NCI-H2081 (cell line): ENCODE measurements around the gene IFITM10.

Source experiments
- DNase-seq, 2 experiments: peaks; one replicate each; lab custom pipeline; 2025; lab: John Stamatoyannopoulos, UW

The IFITM10 gene

DNA sequence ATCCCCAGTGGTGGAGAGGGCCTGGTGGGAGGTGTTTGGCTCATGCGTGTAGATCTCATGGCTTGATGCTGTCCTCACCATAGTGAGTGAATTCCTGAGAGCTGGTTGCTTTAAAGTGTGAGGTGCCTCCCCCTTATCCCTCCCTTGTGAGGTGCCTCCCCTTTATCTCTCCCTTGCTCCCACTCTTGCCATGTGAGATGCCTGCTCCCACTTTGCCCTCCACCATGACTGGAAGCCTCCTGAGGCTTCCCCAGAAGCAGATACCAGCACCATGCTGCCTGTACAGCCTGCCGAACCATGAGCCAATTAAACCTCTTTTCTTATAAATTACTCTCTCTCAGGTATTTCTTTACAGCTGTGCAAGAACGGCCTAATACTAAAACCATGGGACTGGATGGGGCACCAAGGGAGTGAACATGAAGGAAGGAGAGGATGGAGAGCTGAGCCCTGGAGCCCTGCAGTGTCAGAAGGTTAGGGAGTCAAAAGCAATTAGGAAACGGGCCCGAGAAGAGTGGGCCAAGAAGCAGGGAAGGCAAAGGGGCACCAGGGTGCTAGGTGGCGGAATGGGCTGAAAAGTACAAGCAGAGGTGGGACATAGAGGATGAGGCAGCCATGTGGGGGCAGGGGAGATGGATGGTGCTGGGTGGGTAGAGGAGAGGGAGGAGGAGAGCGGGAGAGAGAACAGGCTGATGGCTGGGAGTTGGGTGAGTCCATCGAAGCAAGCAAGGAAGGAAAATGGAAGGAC is 9.4 kb downstream of the IFITM10 start:
- DNase-seq, result no peak

DNA sequence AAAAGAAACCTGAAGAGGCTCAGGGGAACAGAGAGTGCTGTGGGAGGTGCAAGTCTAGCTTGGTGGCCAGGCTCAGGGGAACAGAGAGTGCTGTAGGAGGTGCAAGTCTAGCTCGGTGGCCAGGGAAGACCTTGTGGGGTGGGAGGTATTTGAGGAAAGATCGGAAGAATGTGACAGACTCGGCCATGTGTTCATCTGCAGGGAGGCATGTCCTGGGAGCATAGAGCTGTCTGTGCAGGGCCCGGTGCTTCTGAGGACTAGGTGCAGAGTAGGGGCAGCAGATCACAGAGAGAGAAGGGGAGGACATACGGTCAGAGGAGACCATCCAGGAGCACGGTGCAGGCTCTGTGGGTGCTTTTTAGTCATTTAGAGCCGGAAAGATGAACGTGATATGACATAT is 10.8 kb downstream of the IFITM10 start:
- DNase-seq, result no peak

DNA sequence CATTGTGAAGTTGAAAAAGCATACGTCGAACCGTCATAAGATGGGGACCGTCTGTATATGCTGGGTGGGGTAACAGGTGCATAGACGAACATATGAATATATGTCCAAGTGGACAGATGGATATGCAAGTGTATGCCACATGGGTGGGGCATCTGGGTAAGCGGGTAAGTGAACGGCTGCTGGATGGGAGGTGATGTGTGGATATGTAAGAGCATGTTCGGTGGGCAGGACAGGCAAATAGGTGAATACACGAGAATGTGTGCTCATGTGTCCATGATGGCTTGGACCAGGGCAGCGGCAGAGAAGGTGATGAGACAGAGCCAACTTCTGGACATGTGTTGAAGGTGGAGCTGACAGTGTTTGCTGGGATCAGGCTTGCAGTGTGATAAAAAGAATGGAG is 12.0 kb downstream of the IFITM10 start:
- no peak for DNase-seq

DNA sequence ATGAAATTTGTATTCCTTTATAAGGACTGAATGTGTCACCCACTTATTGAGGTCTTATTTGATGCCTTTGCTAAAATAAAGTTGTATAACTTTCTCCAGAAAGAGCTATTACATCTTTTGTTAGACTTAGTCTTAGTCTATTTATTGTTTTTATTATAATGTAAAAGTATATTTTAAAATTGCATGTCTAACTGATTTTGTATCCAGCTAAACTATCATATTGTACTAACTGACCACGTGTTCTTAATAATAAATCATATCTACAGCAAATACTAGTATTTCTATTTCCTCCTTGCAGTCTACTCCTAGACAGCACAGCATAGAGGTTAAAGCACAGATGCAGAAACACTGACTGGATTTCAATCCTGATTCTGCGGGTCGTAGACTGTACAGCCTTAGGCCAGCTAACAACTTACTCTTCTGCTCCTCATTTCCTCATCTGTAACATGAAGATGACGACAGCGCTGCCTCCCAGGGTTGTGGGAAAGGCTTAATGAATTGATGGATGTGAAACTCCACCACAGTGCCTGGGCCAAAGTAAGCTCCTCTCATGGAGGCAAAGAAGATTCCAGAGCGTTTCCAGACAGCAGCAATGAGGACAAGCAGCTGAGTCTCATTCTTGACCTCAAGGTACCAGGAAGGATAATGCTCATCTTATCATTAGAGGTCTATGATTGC is 13.2 kb downstream of the IFITM10 start:
- DNase-seq, result no peak

DNA sequence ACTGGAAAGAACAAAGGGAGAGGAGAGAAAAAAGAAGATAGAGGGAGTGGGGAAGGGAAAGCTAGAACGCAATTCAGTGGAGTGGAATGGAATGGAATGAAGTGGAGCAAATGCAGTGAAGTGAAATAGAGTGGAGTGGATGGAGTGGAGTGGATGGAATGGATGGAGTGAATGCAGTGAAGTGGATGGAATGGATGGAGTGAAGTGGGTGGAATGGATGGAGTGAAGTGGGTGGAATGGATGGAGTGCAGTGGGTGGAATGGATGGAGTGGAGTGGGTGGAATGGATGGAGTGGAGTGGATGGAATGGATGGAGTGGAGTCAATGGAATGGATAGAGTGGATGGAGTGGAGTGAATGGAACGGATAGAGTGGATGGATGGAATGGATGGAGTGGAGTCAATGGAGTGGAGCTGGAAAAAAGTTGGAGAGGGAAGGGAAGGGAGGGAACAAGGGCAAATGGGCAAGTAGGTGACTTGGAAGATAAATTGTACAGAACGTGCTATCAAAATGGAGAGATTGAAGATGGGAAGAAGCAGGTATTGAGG is 13.9 kb downstream of the IFITM10 start:
- DNase-seq, result no peak

DNA sequence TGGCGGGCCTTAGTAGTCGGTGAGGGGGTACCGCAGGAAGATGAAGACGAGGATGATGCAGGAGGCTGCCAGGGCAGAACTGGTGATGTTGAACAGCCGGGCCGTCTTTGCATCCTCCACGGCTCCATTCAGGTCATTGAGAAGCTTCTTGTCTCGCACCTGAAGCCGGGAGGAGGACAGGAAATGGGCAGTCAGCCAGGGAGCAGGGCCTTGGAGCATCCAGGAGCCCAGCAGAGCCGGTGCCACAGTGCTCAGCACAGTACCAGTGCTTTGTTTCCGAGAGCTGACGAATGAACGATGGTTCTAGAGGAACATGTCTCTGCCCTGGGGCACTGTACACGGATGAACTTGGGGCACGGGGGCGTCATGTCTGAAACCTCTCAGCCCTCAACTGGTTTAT is 15.1 kb downstream of the IFITM10 start:
- DNase-seq, result no peak

DNA sequence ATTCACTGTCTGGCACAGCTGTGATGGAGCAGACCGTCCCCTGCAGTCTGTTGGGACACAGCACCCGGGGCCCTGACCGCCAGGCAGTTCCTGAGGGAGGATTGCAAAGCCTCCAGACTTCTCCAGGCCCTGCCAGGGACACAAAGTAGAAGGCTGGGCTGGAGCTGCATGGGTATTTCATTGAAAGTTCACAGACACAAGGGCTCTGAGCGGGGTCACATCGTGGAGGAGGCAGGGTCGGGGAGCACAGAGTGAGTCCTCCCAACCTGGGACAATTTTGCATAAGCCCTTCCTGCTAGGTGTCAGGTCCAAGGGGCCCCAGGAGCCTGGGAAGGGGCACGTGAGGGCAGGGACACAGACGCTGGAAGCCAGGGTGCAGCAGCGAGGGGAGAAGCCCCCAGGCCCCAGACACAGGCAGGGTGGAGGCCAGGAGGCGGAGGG is 15.7 kb downstream of the IFITM10 start:
- DNase-seq, result no peak

DNA sequence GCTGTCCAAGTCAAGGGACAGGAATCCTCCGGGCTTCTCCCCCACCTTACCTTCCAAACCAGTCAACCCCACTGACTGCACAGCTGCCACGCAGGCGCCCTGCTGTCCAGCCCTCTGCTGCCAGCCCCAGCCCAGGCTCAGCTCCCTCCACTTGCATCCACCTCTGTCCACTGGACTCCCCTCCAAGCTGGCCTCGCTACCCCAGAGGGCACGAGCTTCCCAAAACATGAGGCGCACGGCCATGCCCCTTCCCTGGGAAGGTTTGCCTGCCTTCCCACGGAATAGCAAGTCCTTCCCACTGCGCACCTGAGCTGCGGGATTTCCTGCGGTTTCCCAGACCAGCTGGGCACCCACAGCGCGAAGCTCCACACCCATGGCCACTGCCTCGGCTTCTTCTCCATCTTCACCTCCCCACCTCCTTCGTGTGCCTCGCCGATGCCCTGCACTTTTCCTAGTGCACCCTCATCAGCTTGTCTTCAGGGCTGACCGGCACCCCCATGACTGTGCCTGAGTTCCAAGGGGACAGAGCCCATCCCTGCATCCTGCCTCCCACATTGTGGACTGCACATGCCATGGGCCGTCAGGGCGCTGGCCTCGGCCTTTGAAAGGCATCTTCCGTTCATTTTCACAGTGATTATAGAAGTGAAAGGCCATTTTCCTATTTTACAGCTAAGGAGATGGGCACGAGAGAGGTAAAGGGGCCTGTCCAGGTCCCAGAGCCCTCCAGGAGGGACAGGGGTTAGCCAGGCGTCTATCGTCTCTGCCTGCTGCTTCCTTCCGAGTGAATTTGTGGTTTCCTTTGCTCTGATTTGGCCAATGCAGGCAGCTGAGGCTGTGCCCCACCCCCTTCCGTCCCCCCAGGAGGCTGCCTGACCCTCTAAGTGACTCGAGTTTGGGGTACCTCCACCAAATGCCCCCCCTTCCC is 16.4 kb downstream of the IFITM10 start:
- DNase-seq, result no peak

DNA sequence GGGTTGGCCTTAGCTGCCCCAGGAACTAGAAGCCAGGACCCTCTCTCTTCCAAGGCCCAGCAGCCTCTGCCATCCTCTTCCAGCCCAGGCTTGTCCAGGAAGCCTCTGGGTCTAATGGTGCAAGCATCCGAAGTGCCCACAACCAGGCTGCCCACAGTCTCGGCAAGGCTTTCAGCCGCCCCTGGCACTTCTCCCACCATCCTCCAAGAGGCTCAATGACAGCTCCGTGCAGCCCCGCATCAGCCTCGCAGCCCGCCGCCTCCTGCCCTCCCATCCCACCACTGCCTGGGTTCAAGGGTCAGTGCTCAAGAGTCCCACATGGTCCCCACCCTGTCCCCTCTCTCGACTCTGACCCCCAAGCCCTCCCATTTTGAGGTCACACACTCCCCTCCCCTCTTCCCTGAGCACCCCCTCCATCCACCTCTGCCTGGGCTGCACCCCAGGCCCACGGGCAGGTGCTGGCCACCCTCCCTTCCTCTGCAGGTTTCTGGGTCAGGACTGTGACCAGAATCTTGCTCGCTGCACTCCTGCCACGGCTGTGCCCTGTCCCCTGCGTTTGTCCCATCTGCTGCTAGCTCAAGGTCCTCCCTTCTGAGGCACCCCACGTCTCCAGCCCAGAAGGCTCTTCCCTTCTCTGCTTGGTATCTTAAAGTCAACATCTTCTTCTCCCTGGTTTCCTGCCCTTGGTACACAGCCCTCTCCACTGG is 17.2 kb downstream of the IFITM10 start:
- no peak for DNase-seq

DNA sequence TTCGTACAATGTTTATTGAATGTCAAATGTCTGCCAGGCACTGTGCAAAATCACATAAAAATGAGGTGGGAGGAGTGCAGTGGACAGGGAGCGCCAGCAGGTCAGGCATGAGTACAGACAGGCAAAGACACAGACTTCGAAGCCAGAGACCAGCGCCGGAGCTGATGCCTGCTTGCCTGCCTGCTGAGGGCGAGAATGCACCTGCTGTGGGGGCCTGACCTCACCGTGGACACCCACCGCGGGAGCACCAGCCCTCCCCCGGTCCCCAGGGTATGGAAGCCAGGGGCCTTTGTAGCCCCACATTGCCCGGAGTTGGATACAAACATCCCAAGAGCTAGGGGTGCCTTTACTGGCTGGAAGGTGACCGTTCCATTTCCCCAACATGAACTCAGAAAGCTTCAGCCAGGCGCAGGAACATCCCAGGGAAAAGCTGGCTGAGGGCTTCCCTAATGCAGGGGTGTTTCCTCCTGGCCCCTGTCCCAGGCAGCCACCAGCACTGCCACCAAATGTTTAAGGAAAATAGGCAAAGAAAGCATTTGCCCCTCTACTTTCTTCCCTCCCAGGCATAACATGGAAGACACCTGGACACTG is 17.9 kb downstream of the IFITM10 start:
- no peak for DNase-seq

DNA sequence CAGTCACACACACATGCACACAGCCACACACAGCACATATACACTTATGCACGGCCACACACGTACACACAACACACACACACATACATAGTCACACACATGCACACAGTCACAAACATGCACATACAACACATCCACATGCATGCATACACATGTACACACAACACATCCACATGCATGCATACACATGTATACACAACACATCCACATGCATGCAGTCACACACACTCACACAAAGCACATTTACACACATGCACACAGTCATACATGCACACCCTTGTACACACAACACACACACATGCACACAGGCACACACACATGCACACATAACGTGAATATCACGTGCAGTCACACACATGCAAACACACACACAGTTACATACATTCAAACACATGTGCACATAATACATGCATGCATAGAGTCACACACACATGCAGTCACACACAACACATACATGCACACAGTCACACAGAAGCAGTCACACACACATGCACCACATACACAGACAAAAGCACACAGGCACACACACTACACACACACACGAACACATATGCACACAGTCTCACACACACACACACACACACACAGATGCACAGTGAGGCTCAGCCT is 18.8 kb downstream of the IFITM10 start:
- DNase-seq, result no peak

DNA sequence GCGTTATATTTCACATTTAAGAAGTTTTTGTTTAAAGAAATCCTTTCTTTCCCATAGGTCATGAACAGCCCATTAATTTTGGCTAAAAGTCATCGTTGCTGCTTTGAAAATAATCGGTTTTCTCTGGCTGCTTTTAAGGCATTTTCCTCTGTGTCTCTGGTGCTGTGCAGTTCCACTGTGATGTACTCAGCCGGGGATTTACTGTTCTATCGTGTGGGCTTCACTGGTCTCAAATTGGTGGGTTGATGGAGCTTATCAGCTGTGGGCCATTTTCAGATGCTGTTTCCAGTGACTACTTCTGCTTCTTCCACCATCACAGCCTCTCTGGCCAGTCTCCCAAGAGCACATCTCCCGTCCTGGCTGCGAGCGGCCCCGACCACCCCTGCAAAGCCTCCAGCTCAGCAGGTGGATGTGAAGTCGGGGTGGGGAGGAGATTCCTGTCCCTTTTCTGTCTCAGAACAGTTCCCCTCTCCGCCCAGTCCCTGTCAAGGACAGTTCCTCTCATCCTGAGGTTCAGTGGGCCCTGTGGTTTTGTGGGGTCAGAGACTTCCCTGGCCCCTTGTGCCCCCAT is 20.3 kb downstream of the IFITM10 start:
- no peak for DNase-seq

DNA sequence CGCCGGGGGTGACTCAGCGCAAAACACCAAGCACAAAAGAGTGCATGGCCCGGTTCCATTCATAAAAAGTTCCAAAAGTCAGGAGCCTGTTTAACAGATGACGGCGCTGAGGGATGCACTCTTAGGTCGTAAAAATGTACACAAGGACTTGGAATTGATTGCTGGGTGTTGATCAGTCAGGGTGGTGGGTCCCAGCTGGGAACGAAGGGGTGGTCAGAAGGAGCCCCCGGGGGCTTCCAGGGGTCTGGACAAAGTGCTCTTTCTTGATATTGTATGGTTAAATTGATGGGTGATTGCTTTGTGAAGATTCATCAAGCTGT is 20.7 kb downstream of the IFITM10 start:
- no peak for DNase-seq

DNA sequence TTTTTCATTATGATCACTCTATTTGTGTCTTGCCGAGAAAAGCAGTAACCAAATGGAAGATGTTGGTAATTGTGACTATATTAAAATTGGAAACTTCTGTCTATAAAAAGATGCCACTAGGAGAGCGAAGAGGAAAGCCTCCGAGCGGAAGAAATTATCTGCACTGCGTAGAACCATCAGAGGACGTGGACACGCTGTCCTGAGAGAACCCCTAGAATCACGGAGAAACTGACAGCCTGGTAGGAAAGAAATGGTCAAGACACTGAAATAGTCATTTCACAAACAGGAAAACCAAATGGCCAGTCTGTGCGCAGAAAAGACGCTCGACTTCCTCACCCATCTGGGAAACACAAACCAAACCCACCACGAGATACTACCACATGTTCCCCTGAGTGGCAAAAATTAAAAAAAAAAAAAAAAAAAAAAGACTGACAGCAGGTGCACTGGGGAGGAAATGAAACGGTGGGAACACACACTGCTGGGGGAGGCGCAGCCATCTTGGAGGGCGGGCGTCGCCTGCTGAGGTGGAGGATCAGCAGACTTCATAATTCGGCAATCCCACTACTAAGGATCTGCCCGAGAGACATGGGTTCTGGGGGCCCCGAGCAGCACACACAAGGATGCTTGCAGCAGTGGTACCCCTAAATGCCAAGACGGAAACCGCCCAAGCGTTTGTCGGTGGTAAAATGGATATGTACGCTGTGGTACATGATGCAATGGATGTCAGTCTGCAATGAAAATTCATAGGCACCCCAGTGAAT is 21.3 kb downstream of the IFITM10 start:
- DNase-seq, result no peak

DNA sequence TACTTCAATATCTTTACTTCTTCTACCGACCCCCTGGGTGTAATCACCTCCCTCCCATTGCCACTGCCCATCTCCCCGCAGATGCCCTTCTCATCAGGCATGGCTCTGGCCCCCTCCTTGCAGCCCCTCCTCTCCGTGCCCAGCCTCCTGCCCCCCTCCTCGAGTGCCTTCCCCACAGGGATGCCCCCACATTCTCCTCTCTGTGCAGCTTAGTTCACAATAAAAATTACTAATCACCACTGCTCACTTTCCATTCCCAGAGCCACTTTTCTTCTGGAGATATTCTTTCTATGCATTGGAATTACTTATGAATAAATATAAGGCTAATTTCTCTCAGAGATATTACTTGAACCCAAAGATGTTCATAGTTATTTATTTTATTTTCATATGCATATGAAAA is 22.1 kb downstream of the IFITM10 start:
- DNase-seq, result no peak

DNA sequence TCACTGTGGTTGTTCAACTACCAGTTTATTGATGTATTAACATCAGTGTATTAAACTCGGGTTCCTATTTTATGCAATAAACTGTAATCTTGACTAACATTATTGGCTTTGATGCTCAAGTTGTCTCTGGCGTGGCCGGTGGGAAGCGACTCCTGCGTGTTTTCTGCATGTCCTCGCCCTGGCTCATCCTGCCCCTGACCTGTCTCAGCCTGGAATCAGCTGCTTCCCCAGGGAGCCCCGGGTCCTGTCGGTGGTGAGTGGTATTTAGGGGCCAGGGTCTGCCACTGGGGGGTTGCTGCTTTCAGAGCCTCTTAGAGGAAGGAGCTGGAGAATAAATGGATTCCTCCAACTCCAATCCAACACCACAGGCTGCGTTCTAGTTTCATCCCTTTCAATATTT is 22.5 kb downstream of the IFITM10 start:
- DNase-seq, result no peak

DNA sequence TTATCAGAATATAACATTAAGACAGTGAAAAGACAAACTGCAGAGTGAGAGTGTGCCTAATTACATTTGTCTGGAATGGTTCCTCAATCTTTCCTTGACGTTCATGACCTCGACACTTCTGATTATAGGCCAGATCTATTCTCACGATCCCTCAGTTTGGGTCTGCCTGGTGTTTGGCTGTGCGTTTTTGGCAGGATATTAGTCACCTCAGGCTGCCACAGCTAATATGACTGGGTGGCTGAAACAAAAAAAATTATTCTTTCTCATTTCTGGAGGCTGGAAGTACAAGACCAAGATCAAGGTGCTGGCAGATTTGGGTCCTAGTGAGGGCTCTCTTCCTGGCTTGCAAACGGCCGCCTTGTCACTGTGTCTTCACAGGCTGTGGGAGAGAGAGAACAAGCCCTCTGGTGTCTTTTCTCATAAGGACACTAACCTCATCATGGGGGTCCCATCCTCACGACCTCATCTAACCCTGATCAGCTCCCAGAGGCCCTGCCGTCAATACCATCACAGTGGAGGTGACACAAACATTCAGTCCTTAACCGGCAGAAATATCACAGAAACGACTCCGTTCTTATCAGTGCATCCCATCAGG is 23.2 kb downstream of the IFITM10 start:
- no peak for DNase-seq

DNA sequence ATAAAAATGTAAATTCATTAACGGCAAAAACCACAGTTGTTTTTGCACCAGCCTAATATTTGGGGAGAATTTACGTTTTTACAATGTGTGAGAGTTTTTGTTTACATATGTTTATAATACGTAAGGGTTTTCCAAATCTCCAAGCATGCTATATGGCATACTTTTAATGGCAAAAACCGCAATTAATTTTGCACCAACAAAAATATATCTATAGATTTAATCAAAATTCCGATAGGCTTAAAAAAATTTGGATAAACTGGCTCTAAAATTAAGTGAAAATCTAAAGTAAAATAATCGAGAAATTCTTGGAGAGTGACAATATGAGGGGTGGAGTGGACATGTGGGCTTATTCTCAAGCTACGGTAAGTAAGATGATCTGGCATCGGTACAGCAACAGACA is 30.6 kb downstream of the IFITM10 start:
- no peak for DNase-seq

DNA sequence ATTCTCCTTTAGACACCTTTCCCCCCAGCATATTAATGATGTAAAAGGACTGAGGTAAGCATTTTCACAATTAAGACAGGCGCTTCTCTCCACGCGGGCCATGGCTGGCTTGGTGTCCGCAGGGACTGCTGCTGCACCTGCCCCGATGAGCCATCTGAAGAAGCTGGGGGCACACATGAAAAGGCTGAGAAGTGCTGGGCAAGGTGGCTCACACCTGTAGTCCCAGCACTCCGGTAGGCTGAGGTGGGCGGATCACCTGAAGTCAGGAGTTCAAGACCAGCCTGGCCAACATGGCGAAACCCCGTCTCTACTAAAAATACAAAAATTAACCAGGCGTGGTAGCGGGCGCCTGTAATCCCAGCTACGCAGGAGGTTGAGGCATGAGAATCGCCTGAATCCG is 32.1 kb downstream of the IFITM10 start:
- DNase-seq, result no peak

DNA sequence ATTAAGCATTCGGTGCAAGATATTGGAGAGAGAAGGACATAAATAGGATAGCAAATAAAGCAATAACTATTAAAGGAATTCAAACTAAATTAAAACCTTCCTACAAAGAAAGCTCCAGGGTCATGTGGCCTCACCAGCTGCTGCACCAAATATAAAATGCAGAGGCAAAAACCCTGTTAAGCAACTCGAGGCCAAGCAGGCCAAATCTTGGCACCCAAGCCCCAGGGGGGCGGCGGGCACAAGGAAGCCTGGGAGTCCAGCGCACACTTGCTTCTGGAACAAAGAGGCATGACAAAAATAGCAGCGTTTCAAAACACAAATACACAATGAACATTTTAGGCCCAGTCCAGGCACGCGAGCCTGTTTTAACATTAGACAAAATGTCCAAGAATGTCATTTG is 32.6 kb downstream of the IFITM10 start:
- DNase-seq, result no peak
